HEK293 (cell line): ENCODE measurements around the gene ZFHX2.

ENCODE experiments used
- CTCF ChIA-PET: fragments of 350-600 bp; formaldehyde crosslinking; extraction: SDS; loops from one replicate; lab custom pipeline; 2021; ENCODE audit warnings: antibody characterized with exemption; lab: Yijun Ruan, JAX
- POLR2A ChIA-PET: fragments of 300-600 bp; formaldehyde crosslinking; extraction: SDS; loops from one replicate; lab custom pipeline; 2020; ENCODE audit warnings: antibody characterized with exemption, inconsistent platforms; lab: Yijun Ruan, JAX
- H3K27ac ChIP-seq: fragments of 200-500 bp; sonication (Bioruptor generic); 2 replicates; pipeline ENCODE4 v1.5.1; 2014; ENCODE audit warnings: low read depth, low read length, control low read depth, inconsistent platforms; ENCODE audit errors: extremely low read depth
- H3K36me3 ChIP-seq, 2 experiments: fragments of 200-500 bp in 1 of 2; sonication (Bioruptor generic) in 1 of 2; 1 replicate in 1 of 2; 2 replicates in 1 of 2; pipeline ENCODE4 v1.5.1; 2014 to 2017; ENCODE audit warnings: inconsistent platforms in 2 of 2, low read length in 2 of 2; ENCODE audit not compliant: control insufficient read depth in 2 of 2, insufficient read depth in 1 of 2
- H3K4me1 ChIP-seq: fragments of 200-500 bp; sonication (Bioruptor generic); 2 replicates; pipeline ENCODE4 v1.5.1; 2014; ENCODE audit warnings: mild to moderate bottlenecking, low read length, inconsistent platforms; ENCODE audit not compliant: control insufficient read depth, insufficient read depth
- H3K4me3 ChIP-seq: 2 replicates; pipeline ENCODE4 v1.5.1; 2011; ENCODE audit warnings: low read depth, mild to moderate bottlenecking, control low read depth, low read length, moderate library complexity
- H3K9me3 ChIP-seq: fragments of 200-500 bp; sonication (Bioruptor generic); 2 replicates; pipeline ENCODE4 v1.5.1; 2014; ENCODE audit warnings: low read depth, low read length, inconsistent platforms; ENCODE audit not compliant: control insufficient read depth, insufficient read depth
- BCL11A ChIP-seq: fragments of 450-650 bp; formaldehyde crosslinking; IDR thresholded peaks from 2 replicates; pipeline ENCODE4 v1.5.1; 2016; ENCODE audit warnings: low read depth, missing biosample characterization, missing genetic modification characterization
- BCL11B ChIP-seq: fragments of 450-650 bp; formaldehyde crosslinking; IDR thresholded peaks from 2 replicates; pipeline ENCODE4 v1.5.1; 2016; ENCODE audit warnings: low read depth, missing biosample characterization, missing genetic modification characterization
- GLIS1 ChIP-seq: fragments of 450-650 bp; formaldehyde crosslinking; IDR thresholded peaks from 2 replicates; pipeline ENCODE4 v1.5.1; 2016; ENCODE audit warnings: missing biosample characterization, missing genetic modification characterization
- KLF1 ChIP-seq: fragments of 450-650 bp; formaldehyde crosslinking; IDR thresholded peaks from 2 replicates; pipeline ENCODE4 v1.5.1; 2016; ENCODE audit warnings: missing biosample characterization, missing genetic modification characterization
- KLF16 ChIP-seq: fragments of 450-650 bp; formaldehyde crosslinking; IDR thresholded peaks from 2 replicates; pipeline ENCODE4 v1.5.1; 2017; ENCODE audit warnings: missing biosample characterization, missing genetic modification characterization
- KLF7 ChIP-seq: fragments of 450-650 bp; formaldehyde crosslinking; IDR thresholded peaks from 2 replicates; pipeline ENCODE4 v1.5.1; 2016; ENCODE audit warnings: missing biosample characterization, missing genetic modification characterization, borderline replicate concordance
- TRIM28 ChIP-seq: IDR thresholded peaks from 2 replicates; pipeline ENCODE4 v1.6.1; 2011; ENCODE audit warnings: low read length, control low read depth, borderline replicate concordance
- ZBTB1 ChIP-seq: fragments of 450-650 bp; formaldehyde crosslinking; IDR thresholded peaks from 2 replicates; pipeline ENCODE4 v1.5.1; 2016; ENCODE audit warnings: missing biosample characterization, missing genetic modification characterization
- ZNF155 ChIP-seq: fragments of 450-650 bp; formaldehyde crosslinking; IDR thresholded peaks from 2 replicates; pipeline ENCODE4 v1.5.1; 2016; ENCODE audit warnings: missing biosample characterization, missing genetic modification characterization
- ZNF37A ChIP-seq: fragments of 450-650 bp; IDR thresholded peaks from 2 replicates; pipeline ENCODE4 v1.5.1; 2018; ENCODE audit warnings: missing biosample characterization, missing genetic modification characterization
- ZNF416 ChIP-seq: fragments of 450-650 bp; formaldehyde crosslinking; IDR thresholded peaks from 2 replicates; pipeline ENCODE4 v1.5.1; 2016; ENCODE audit warnings: missing biosample characterization, missing genetic modification characterization
- ZNF423 ChIP-seq: fragments of 450-650 bp; formaldehyde crosslinking; IDR thresholded peaks from 2 replicates; pipeline ENCODE4 v1.5.1; 2016; ENCODE audit warnings: missing biosample characterization, missing genetic modification characterization
- ZNF473 ChIP-seq: fragments of 450-650 bp; formaldehyde crosslinking; IDR thresholded peaks from 2 replicates; pipeline ENCODE4 v1.5.1; 2017; ENCODE audit warnings: missing biosample characterization, missing genetic modification characterization
- ZNF530 ChIP-seq: fragments of 450-650 bp; formaldehyde crosslinking; IDR thresholded peaks from 2 replicates; pipeline ENCODE4 v1.5.1; 2016; ENCODE audit warnings: low read depth, missing biosample characterization, missing genetic modification characterization
- ZNF555 ChIP-seq: fragments of 450-650 bp; formaldehyde crosslinking; conservative IDR thresholded peaks from 2 replicates; pipeline ENCODE4 v1.5.1; 2017; ENCODE audit warnings: missing biosample characterization, mild to moderate bottlenecking, missing genetic modification characterization, inconsistent platforms
- ZNF558 ChIP-seq: fragments of 450-650 bp; formaldehyde crosslinking; IDR thresholded peaks from 2 replicates; pipeline ENCODE4 v1.5.1; 2016; ENCODE audit warnings: missing biosample characterization, missing genetic modification characterization
- ZNF585B ChIP-seq: fragments of 450-650 bp; formaldehyde crosslinking; IDR thresholded peaks from 2 replicates; pipeline ENCODE4 v1.5.1; 2016; ENCODE audit warnings: missing biosample characterization, missing genetic modification characterization
- ZNF596 ChIP-seq: fragments of 450-650 bp; IDR thresholded peaks from 2 replicates; pipeline ENCODE4 v1.5.0; 2018; ENCODE audit warnings: missing biosample characterization, mild to moderate bottlenecking, missing genetic modification characterization, moderate library complexity
- ZNF624 ChIP-seq: fragments of 450-650 bp; formaldehyde crosslinking; IDR thresholded peaks from 2 replicates; pipeline ENCODE4 v1.5.1; 2017; ENCODE audit warnings: missing biosample characterization, missing genetic modification characterization
- ZNF654 ChIP-seq: fragments of 450-650 bp; formaldehyde crosslinking; IDR thresholded peaks from 2 replicates; pipeline ENCODE4 v1.5.1; 2016; ENCODE audit warnings: low read depth, missing biosample characterization, missing genetic modification characterization
- ZNF76 ChIP-seq: fragments of 450-650 bp; formaldehyde crosslinking; IDR thresholded peaks from 2 replicates; pipeline ENCODE4; 2016; ENCODE audit warnings: low read depth, missing biosample characterization, missing genetic modification characterization, borderline replicate concordance
- ZXDB ChIP-seq: fragments of 450-650 bp; formaldehyde crosslinking; IDR thresholded peaks from 2 replicates; pipeline ENCODE4 v1.5.1; 2016; ENCODE audit warnings: missing biosample characterization, missing genetic modification characterization
- TF ChIP-seq, protein P1 (sequence below): fragments of 450-650 bp; formaldehyde crosslinking; IDR thresholded peaks from 2 replicates; pipeline ENCODE4 v1.5.1; 2016; ENCODE audit warnings: missing biosample characterization, missing genetic modification characterization
- TF ChIP-seq, protein P2 (sequence below): fragments of 450-650 bp; formaldehyde crosslinking; IDR thresholded peaks from 2 replicates; pipeline ENCODE4 v1.5.1; 2016; ENCODE audit warnings: missing biosample characterization, missing genetic modification characterization
- TF ChIP-seq, protein P3 (sequence below): fragments of 450-650 bp; formaldehyde crosslinking; IDR thresholded peaks from 2 replicates; pipeline ENCODE4 v1.5.1; 2017; ENCODE audit warnings: missing biosample characterization, missing genetic modification characterization
- TF ChIP-seq, protein P4 (sequence below): fragments of 450-650 bp; formaldehyde crosslinking; IDR thresholded peaks from 2 replicates; pipeline ENCODE4 v1.5.1; 2017; ENCODE audit warnings: missing biosample characterization, missing genetic modification characterization
- TF ChIP-seq, protein P5 (sequence below): fragments of 450-650 bp; formaldehyde crosslinking; IDR thresholded peaks from 2 replicates; pipeline ENCODE4 v1.5.1; 2016; ENCODE audit warnings: missing biosample characterization, missing genetic modification characterization

The ZFHX2 gene

DNA sequence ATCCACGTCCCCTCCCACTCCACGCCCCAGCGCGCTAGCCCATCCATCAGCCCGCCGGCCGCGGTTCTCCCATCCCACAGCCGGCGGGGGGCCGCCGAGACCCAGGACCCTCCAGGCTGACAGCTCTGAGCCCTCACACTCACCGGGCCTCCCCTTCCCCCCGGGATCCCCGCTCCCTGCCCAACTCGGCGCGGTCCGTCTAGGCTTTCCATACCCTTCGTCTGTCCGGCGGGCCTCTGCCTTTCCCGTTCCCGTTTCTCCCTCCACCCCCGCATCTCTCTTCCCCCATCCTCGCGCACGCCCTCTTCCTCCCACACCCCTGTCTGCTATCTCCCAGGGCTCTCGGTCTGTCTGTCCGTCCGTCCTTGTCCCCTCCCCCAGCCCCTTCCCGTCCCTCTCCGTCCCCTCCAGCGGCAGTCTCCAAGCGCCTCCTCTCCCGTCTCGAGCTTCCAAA, 726 bp downstream of the ZFHX2 start:
- Histone ChIP-seq H3K36me3 (no peaks in the 10 kb centered on the region), H3K4me3 (peak overlapping the region; percentile 69), H3K4me1 (peaks cover 9% of the 10 kb centered on the region; the same call in 1 of the 2 replicates), H3K27ac (peak overlapping the region; percentile 74), H3K9me3 (no peaks in the 10 kb centered on the region)
- CTCF ChIA-PET: no interaction called here
- POLR2A ChIA-PET: interaction anchor here (0.6 to 1.4 kb wide), 2 partner anchors 11 to 71 kb away, joined by 3 to 5 read pairs; no protein-coding TSS in a partner anchor
- no peak for TF ChIP-seq ZNF416 (tag by site-specific recombination)
- peak; percentile 5; the same call in 1 of the 2 replicates for TF ChIP-seq GLIS1
- no peak for TF ChIP-seq ZNF155
- no peak for TF ChIP-seq ZNF596 (tag by site-specific recombination)
- no peak for TF ChIP-seq ZNF530 (tag by site-specific recombination)
- no peak for TF ChIP-seq BCL11A (tag by site-specific recombination)
- TF ChIP-seq ZBTB1 (tag by site-specific recombination): 0 out of 2 replicates have a peak, but pooled peaks have one; percentile 3
- TF ChIP-seq ZNF473 (tag by site-specific recombination): no peak
- peak; percentile 52; the same call in 1 of the 2 replicates for TF ChIP-seq KLF16 (tag by site-specific recombination)
- no peak for TF ChIP-seq ZNF423 (tag by site-specific recombination)
- no peak for TF ChIP-seq ZNF555 (tag by site-specific recombination)
- TF ChIP-seq, protein P1, sequence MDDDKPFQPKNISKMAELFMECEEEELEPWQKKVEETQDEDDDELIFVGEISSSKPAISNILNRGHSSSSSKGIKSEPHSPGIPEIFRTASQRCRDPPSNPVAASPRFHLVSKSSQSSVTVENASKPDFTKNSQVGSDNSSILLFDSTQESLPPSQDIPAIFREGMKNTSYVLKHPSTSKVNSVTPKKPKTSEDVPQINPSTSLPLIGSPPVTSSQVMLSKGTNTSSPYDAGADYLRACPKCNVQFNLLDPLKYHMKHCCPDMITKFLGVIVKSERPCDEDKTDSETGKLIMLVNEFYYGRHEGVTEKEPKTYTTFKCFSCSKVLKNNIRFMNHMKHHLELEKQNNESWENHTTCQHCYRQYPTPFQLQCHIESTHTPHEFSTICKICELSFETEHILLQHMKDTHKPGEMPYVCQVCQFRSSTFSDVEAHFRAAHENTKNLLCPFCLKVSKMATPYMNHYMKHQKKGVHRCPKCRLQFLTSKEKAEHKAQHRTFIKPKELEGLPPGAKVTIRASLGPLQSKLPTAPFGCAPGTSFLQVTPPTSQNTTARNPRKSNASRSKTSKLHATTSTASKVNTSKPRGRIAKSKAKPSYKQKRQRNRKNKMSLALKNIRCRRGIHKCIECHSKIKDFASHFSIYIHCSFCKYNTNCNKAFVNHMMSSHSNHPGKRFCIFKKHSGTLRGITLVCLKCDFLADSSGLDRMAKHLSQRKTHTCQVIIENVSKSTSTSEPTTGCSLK: no peak
- no peak for TF ChIP-seq KLF7 (tag by site-specific recombination)
- TF ChIP-seq ZXDB: 0 out of 2 replicates have a peak, but pooled peaks have one; percentile 10
- TF ChIP-seq, protein P2, sequence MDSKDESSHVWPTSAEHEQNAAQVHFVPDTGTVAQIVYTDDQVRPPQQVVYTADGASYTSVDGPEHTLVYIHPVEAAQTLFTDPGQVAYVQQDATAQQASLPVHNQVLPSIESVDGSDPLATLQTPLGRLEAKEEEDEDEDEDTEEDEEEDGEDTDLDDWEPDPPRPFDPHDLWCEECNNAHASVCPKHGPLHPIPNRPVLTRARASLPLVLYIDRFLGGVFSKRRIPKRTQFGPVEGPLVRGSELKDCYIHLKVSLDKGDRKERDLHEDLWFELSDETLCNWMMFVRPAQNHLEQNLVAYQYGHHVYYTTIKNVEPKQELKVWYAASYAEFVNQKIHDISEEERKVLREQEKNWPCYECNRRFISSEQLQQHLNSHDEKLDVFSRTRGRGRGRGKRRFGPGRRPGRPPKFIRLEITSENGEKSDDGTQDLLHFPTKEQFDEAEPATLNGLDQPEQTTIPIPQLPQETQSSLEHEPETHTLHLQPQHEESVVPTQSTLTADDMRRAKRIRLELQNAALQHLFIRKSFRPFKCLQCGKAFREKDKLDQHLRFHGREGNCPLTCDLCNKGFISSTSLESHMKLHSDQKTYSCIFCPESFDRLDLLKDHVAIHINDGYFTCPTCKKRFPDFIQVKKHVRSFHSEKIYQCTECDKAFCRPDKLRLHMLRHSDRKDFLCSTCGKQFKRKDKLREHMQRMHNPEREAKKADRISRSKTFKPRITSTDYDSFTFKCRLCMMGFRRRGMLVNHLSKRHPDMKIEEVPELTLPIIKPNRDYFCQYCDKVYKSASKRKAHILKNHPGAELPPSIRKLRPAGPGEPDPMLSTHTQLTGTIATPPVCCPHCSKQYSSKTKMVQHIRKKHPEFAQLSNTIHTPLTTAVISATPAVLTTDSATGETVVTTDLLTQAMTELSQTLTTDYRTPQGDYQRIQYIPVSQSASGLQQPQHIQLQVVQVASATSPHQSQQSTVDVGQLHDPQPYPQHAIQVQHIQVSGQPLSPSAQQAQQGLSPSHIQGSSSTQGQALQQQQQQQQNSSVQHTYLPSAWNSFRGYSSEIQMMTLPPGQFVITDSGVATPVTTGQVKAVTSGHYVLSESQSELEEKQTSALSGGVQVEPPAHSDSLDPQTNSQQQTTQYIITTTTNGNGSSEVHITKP (tag by site-specific recombination): peak; percentile 56
- no peak for TF ChIP-seq ZNF654 (tag by site-specific recombination)
- no peak for TF ChIP-seq BCL11B (tag by site-specific recombination)
- no peak for TF ChIP-seq TRIM28
- TF ChIP-seq, protein P3, sequence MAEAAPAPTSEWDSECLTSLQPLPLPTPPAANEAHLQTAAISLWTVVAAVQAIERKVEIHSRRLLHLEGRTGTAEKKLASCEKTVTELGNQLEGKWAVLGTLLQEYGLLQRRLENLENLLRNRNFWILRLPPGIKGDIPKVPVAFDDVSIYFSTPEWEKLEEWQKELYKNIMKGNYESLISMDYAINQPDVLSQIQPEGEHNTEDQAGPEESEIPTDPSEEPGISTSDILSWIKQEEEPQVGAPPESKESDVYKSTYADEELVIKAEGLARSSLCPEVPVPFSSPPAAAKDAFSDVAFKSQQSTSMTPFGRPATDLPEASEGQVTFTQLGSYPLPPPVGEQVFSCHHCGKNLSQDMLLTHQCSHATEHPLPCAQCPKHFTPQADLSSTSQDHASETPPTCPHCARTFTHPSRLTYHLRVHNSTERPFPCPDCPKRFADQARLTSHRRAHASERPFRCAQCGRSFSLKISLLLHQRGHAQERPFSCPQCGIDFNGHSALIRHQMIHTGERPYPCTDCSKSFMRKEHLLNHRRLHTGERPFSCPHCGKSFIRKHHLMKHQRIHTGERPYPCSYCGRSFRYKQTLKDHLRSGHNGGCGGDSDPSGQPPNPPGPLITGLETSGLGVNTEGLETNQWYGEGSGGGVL (tag by site-specific recombination): peak; percentile 73
- no peak for TF ChIP-seq ZNF624
- TF ChIP-seq KLF1 (tag by site-specific recombination): peak; percentile 6; the same call in 1 of the 2 replicates
- no peak for TF ChIP-seq ZNF585B
- no peak for TF ChIP-seq ZNF558 (tag by site-specific recombination)
- TF ChIP-seq ZNF37A (tag by site-specific recombination): no peak
- TF ChIP-seq, protein P4, sequence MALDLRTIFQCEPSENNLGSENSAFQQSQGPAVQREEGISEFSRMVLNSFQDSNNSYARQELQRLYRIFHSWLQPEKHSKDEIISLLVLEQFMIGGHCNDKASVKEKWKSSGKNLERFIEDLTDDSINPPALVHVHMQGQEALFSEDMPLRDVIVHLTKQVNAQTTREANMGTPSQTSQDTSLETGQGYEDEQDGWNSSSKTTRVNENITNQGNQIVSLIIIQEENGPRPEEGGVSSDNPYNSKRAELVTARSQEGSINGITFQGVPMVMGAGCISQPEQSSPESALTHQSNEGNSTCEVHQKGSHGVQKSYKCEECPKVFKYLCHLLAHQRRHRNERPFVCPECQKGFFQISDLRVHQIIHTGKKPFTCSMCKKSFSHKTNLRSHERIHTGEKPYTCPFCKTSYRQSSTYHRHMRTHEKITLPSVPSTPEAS (tag by site-specific recombination): no peak
- TF ChIP-seq, protein P5, sequence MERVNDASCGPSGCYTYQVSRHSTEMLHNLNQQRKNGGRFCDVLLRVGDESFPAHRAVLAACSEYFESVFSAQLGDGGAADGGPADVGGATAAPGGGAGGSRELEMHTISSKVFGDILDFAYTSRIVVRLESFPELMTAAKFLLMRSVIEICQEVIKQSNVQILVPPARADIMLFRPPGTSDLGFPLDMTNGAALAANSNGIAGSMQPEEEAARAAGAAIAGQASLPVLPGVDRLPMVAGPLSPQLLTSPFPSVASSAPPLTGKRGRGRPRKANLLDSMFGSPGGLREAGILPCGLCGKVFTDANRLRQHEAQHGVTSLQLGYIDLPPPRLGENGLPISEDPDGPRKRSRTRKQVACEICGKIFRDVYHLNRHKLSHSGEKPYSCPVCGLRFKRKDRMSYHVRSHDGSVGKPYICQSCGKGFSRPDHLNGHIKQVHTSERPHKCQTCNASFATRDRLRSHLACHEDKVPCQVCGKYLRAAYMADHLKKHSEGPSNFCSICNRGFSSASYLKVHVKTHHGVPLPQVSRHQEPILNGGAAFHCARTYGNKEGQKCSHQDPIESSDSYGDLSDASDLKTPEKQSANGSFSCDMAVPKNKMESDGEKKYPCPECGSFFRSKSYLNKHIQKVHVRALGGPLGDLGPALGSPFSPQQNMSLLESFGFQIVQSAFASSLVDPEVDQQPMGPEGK (tag by site-specific recombination): 0 out of 2 replicates have a peak, but pooled peaks have one; percentile 11
- TF ChIP-seq ZNF76 (tag by site-specific recombination): 0 out of 2 replicates have a peak, but pooled peaks have one; percentile 21
